ENCODE measurements around the gene ITGA4.

ITGA4 gene

DNA sequence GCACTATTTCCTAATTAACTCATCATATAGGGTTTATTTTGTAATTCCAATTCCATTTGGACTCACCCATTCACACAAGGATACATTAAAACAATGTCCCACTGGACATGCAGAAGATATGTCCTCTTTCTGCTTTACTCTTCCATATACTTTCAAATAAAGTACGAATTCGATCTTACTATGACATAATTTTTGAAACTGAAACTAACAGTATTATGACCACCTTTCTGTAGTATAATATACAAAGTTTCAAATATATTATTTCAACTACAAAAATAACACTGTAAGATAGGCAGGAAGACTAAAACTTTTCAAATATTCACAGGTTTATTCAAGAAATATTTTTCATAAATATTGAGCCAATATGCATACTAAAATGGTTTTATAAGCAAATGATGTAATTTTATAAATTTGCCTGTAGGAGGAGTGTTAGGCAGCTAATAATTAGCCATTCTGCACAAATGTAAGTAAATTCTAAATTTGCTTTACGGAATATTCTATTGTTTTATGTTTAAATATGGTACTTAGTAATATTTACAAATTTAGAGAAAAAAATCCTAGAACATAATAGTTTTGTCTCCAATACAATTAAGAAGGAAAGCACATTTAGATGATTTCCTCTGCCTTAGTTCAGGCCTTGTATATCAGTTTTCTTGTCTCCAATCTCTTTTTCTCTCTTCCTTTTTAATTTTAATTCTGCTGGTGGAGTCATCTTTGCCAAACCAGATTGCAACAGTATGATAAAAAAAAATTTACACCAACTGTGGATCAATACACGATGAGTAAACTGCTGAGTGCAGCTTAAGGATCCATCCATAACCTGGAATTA lies 113.9 kb downstream of the ITGA4 start:
- no peak for DNase-seq (ENCODE audit: low read depth in 4 of 4, low spot score in 1 of 4)

DNA sequence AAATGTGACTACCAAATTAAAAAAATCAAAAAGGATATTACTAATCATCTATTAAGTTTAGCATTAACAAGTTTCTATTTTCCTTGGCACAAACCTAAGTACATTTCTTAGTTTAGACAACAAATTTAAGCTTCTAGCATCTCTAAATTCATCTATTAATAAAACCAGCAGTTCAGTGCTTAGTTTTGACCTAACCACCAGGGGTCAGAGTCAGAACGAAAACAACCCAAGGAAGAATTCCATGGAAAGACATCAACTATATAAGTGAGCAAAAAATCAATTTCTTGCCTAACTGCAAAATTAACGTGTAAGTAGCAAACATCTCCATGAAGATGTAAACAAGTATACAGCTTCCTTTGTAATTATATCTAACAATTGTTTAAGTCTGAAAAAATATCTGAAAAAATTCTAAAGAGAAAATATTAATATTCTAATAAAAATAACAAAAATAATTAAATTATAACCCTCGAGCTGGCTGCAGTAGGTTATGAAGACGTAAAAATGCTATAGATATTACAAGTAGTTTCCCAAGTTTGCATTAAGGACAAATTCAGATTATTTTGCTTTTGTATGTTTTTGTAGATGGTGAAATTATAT lies 116.1 kb downstream of the ITGA4 start:
- no peak for DNase-seq (ENCODE audit: low read depth in 4 of 4, low spot score in 1 of 4)

DNA sequence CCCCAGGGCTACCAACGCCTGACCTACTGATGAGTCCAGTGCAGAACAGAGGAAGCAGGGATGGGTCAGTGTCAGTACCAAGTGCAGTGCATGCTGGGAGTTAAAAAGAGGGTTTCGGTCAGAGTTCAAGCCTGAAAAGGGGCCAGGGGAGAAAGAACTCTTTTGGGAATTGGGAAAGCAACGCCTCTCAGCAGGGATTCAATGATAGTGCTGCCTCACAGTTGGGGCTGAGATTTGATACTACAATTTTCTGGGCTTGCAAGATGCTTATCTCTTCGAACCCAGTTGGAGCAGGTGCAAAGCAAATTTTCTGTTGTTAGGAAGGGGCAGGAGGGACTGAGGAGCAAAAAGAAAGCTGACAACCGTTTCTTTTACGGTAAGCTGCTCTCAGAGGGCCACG lies 117.1 kb downstream of the ITGA4 start:
- no peak for DNase-seq (ENCODE audit: low read depth in 4 of 4, low spot score in 1 of 4)

DNA sequence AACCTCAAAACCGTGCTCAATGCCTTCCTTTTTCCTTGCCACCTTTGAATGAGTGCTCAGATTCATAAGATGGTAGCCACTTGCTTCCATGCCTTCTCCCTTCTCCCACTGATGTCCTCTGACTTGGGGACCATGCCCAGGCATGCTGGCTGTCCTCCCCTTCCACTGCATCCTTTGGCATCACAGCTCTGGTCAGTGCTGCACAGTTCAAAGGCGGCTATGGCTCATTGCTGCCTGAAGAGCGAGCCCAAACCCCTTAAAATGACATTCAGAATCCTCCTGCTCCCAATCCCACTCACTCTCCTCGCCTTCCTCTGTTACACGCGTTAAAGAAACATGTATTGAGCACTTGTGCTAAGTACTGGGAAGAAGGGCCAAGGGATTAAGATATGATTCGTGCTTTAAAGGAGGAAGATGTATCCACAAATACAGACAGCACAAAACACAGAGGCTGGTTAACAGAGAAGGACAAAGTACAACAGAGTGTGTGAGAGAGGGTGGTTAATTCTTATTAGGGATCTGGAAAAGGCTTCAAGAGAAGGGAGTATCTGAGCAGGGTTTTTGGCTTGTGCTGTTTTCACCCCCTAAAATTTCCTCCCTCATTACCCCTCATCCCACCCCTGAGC lies 118.0 kb downstream of the ITGA4 start:
- no peak for DNase-seq (ENCODE audit: low read depth in 4 of 4, low spot score in 1 of 4)

DNA sequence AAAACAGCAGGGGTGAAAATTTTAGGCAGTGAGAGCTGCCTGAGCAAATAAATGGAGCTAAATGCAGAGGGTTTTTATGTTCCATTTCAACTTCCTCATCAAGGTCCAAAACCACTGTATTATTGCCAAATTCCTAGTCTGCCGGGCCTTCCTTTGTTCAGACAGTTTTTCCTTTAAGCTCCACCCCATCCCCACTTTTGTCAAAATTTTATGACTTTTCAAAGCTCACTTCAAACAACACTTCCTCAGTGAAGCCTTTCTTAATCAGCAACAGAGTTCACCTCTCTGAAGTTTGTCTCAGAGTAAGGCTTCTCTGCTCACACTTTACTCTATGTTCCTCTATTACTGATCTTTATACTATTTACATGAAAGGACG lies 118.5 kb downstream of the ITGA4 start:
- DNase-seq (ENCODE audit: low read depth in 4 of 4, low spot score in 1 of 4): no peak

DNA sequence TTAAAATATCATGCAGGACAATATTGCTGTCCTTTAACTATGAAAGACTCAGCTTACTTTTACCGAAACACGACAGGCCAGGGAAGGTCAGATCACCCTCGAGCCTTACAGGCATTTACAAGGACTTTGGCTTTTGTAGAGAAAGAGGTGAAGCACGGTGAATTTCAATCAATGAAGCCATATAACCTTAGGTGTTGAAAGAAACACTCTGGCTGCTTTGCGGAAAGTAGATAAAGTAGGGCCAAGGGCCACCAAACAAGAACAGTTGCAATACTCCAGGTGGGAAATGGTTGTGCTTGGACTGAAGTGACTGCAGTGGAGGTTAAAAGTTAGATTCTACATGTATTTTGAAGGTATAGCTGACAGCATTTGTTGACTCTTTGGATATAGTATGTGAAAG lies 119.2 kb downstream of the ITGA4 start:
- DNase-seq (ENCODE audit: low read depth in 4 of 4, low spot score in 1 of 4): no peak

DNA sequence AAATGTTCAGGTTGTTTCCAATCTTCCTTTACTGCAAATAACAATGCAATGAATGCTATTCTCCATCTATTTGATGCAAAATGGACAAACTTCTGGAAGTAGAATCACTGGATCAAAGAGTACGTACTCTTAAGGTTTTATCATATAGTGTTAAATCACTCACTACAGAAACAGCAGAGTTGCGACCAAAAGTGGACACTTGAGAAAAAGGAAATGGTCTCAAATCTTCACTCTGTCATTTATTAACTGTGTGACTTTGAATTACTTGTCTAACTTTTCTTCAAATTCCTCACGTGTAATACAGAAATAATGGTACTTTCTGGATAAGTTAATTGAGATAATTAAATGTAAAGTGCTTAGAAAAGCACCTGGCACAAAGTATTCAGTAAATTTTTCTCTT lies 121.6 kb downstream of the ITGA4 start:
- DNase-seq (ENCODE audit: low read depth in 4 of 4, low spot score in 1 of 4): no peak

DNA sequence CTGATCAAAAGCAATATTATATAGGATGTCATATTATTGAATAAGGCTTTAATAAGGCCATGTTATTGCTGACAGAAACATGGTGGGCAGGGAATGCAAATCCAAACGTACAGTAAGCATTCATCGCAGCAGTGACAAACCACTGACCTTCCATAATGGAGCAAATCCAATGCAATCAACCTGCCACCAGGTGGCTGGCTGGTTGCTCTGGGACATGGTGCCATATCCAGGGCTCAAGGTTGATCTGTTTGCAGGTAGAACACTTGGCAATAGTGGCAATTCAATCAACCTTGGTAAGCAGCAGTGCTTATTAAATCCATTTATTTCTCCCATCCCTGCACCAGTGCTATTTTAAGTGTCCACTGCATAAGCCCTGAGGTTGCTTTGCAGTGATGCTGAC lies 124.3 kb downstream of the ITGA4 start:
- no peak for DNase-seq (ENCODE audit: low read depth in 4 of 4, low spot score in 1 of 4)

DNA sequence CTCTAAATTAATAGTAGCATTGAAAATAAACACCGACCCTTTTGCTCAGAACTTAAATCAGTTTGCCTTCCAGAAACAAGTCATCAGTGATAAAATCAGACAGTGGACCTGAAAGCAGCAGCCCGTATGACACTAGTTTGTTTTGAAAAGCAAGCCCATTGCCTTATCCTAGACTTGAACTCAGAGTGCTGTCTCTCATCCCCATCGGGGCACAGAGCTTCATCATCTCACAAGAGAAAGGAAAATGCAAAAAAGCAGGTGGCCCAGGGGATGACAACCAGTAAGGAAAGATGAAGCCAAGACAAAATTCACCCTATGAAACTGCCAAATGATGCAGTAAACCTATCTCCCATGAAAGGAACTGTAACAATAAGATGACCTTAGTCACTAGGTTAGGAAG lies 128.5 kb downstream of the ITGA4 start:
- DNase-seq (ENCODE audit: low read depth in 4 of 4, low spot score in 1 of 4): no peak

Measured in stimulated activated CD4-positive, alpha-beta T cell treated with anti-CD3 and anti-CD28 coated beads, Interleukin-1b, Interleukin-23, amount 100 ng/mL, for 24 hours (primary cell).